SH-SY5Y (cell line): ENCODE measurements around the gene ADAMTSL3.

Experiments
- GATA2 ChIP-seq: IDR thresholded peaks from 2 replicates; pipeline ENCODE4 v1.6.1; 2011; ENCODE audit warnings: mild to moderate bottlenecking, low read depth, low read length
- GATA3 ChIP-seq: IDR thresholded peaks from 2 replicates; pipeline ENCODE4 v1.6.1; 2011; ENCODE audit warnings: low read depth, mild to moderate bottlenecking, low read length, moderate library complexity

- TF ChIP-seq GATA2 (no peak), GATA3 (no peak)
Measured at GRCh38 chr15:83776986-83777385, 123.1 kb downstream of the ADAMTSL3 start.
